IMR-90 (cell line): ENCODE data around the gene ASH1L. TPM values are rescaled to one million over a fixed set of nuclear protein-coding genes. Genes with fewer than 3 reads are reported as not detected.

Experiments used
- ATAC-seq: fragments of 200-7000 bp; cut with Tn5 transposase; 2 replicates; pipeline ENCODE4 v1.9.1; 2020; ENCODE audit warnings: low read depth, mild to moderate bottlenecking, moderate library complexity
- BruUV-seq: library from RNA; stranded (reverse); fragments of 400-500 nt; replicated peaks from 2 replicates; lab custom pipeline; 2021; lab: Mats Ljungman, UMichigan
- CTCF ChIA-PET: fragments of 300-600 bp; formaldehyde crosslinking; extraction: SDS; loops from one replicate; lab custom pipeline; 2021; ENCODE audit warnings: antibody characterized with exemption; lab: Yijun Ruan, JAX
- POLR2A ChIA-PET: fragments of 300-600 bp; sonication (Branson Sonifier 250); formaldehyde crosslinking; loops from one replicate; lab custom pipeline; 2022; ENCODE audit warnings: antibody characterized with exemption; ENCODE audit not compliant: unreplicated experiment; lab: Charles Lee
- DNase-seq: peaks from one replicate; pipeline ENCODE4 v3.0.0; 2013
- H2AFZ ChIP-seq: replicated peaks from 2 replicates; pipeline ENCODE3; 2013; ENCODE audit warnings: low read length, mild to moderate bottlenecking; ENCODE audit not compliant: poor library complexity
- H2AK5ac ChIP-seq: 2 replicates; pipeline ENCODE4 v1.6.1; 2013; ENCODE audit warnings: low read depth, low read length, inconsistent platforms
- H2AK9ac ChIP-seq: replicated peaks from 2 replicates; pipeline ENCODE3; 2013; ENCODE audit warnings: mild to moderate bottlenecking, low read depth, low read length, moderate library complexity; ENCODE audit not compliant: poor library complexity
- H2BK120ac ChIP-seq: 2 replicates; pipeline ENCODE4 v1.6.1; 2013; ENCODE audit warnings: low read depth, low read length, inconsistent platforms
- H2BK15ac ChIP-seq: 3 replicates; pipeline ENCODE4 v1.6.1; 2013; ENCODE audit warnings: low read depth, low read length, inconsistent platforms
- H2BK20ac ChIP-seq: 2 replicates; pipeline ENCODE4 v1.6.1; 2013; ENCODE audit warnings: low read depth, mild to moderate bottlenecking, inconsistent platforms, low read length, moderate library complexity
- H2BK5ac ChIP-seq: 2 replicates; pipeline ENCODE4 v1.6.1; 2013; ENCODE audit warnings: mild to moderate bottlenecking, low read depth, low read length, inconsistent platforms; ENCODE audit not compliant: poor library complexity, severe bottlenecking
- H3K14ac ChIP-seq: replicated peaks from 2 replicates; pipeline ENCODE4 v1.6.1; 2013; ENCODE audit warnings: low read depth, low read length, inconsistent platforms
- H3K18ac ChIP-seq: 2 replicates; pipeline ENCODE4 v1.6.1; 2013; ENCODE audit warnings: low read depth, low read length, control low read depth
- H3K23ac ChIP-seq: 2 replicates; pipeline ENCODE4 v1.6.1; 2013; ENCODE audit warnings: low read depth, low read length, inconsistent platforms
- H3K27ac ChIP-seq: 2 replicates; pipeline ENCODE4 v1.5.1; 2013; ENCODE audit warnings: mild to moderate bottlenecking, control low read depth, low read length; ENCODE audit not compliant: insufficient read depth
- H3K27me3 ChIP-seq: 2 replicates; pipeline ENCODE4 v1.6.1; 2013; ENCODE audit warnings: low read length; ENCODE audit not compliant: control insufficient read depth, insufficient read depth
- H3K36me3 ChIP-seq: 2 replicates; pipeline ENCODE4 v1.6.1; 2013; ENCODE audit warnings: low read length, mixed read lengths; ENCODE audit not compliant: control insufficient read depth, insufficient read depth
- H3K4ac ChIP-seq: 2 replicates; pipeline ENCODE4 v1.6.1; 2013; ENCODE audit warnings: low read depth, low read length, inconsistent platforms
- H3K4me1 ChIP-seq: 2 replicates; pipeline ENCODE4 v1.6.1; 2013; ENCODE audit warnings: low read length, mixed read lengths; ENCODE audit not compliant: control insufficient read depth, insufficient read depth
- H3K4me2 ChIP-seq: 2 replicates; pipeline ENCODE4 v1.6.1; 2013; ENCODE audit warnings: low read depth, mild to moderate bottlenecking, control low read depth, low read length, moderate library complexity
- H3K4me3 ChIP-seq: 2 replicates; pipeline ENCODE4 v1.5.1; 2013; ENCODE audit warnings: low read depth, mild to moderate bottlenecking, control low read depth, low read length, moderate library complexity; ENCODE audit not compliant: insufficient read depth
- H3K56ac ChIP-seq: 2 replicates; pipeline ENCODE4 v1.6.1; 2013; ENCODE audit warnings: low read length, inconsistent platforms; ENCODE audit not compliant: insufficient read depth; ENCODE audit errors: extremely low read depth
- H3K79me1 ChIP-seq, 2 experiments: 2 replicates each; pipeline ENCODE4 v1.6.1; 2013; ENCODE audit warnings: low read length in 2 of 2, inconsistent platforms in 1 of 2, low read depth in 1 of 2
- H3K9ac ChIP-seq: 2 replicates; pipeline ENCODE4 v1.6.1; 2013; ENCODE audit warnings: low read depth, low read length, control low read depth
- H3K9me1 ChIP-seq: 2 replicates; pipeline ENCODE4 v1.6.1; 2013; ENCODE audit warnings: low read length, inconsistent platforms; ENCODE audit not compliant: insufficient read depth
- H3K9me3 ChIP-seq: 2 replicates; pipeline ENCODE4 v1.6.1; 2013; ENCODE audit warnings: low read length; ENCODE audit not compliant: control insufficient read depth, insufficient read depth
- H4K20me1 ChIP-seq: 2 replicates; pipeline ENCODE4 v1.6.1; 2013; ENCODE audit warnings: low read length, inconsistent platforms; ENCODE audit not compliant: insufficient read depth
- H4K5ac ChIP-seq: 2 replicates; pipeline ENCODE4 v1.6.1; 2013; ENCODE audit warnings: mild to moderate bottlenecking, low read depth, low read length, control low read depth
- H4K8ac ChIP-seq, 2 experiments: 2 replicates each; pipeline ENCODE4 v1.6.1; 2013; ENCODE audit warnings: low read depth in 2 of 2, low read length in 2 of 2, control low read depth in 1 of 2, inconsistent platforms in 1 of 2
- H4K91ac ChIP-seq: 2 replicates; pipeline ENCODE4 v1.6.1; 2013; ENCODE audit warnings: low read depth, low read length, inconsistent platforms; ENCODE audit not compliant: insufficient read depth
- MAFK ChIP-seq: IDR thresholded peaks from 2 replicates; pipeline ENCODE4 v1.6.1; 2012; ENCODE audit warnings: low read depth, low read length, improper control_type of control experiment
- MAZ ChIP-seq: IDR thresholded peaks from 2 replicates; pipeline ENCODE4 v1.6.1; 2012; ENCODE audit warnings: low read depth, mild to moderate bottlenecking, low read length, improper control_type of control experiment, moderate library complexity, borderline replicate concordance
- NFE2L2 ChIP-seq: fragments of 150-350 bp; IDR thresholded peaks from 2 replicates; pipeline ENCODE4 v1.6.1; 2016; ENCODE audit warnings: low read depth, mild to moderate bottlenecking, low read length
- POLR2A ChIP-seq: IDR thresholded peaks from 2 replicates; pipeline ENCODE4 v1.6.1; 2012; ENCODE audit warnings: mild to moderate bottlenecking, low read depth, low read length
- RFX5 ChIP-seq: IDR thresholded peaks from 2 replicates; pipeline ENCODE4 v1.8.0; 2012; ENCODE audit warnings: low read depth, mild to moderate bottlenecking, low read length, moderate library complexity
- SMC3 ChIP-seq: fragments of 150-350 bp; IDR thresholded peaks from 2 replicates; pipeline ENCODE4 v1.6.1; 2016; ENCODE audit warnings: low read depth, mild to moderate bottlenecking, antibody characterized with exemption, low read length, moderate library complexity
- USF2 ChIP-seq: fragments of 150-350 bp; IDR thresholded peaks from 2 replicates; pipeline ENCODE4 v1.6.1; 2017; ENCODE audit warnings: mild to moderate bottlenecking, antibody characterized with exemption, low read length, low read depth
- WGBS, 2 experiments: methylation state at CpG; one replicate each; pipeline versions ENCODE4 v1.1.5 to v1.1.7; 2013; ENCODE audit warnings: missing lambda C conversion rate in 2 of 2; ENCODE audit not compliant: insufficient read length in 1 of 2; ENCODE audit errors: extremely low coverage in 2 of 2; 5-methylcytosine and 5-hydroxymethylcytosine counted together
- dilution Hi-C: fragments of 300-500 bp; cut with HindIII; formaldehyde crosslinking; loops from one replicate; pipeline ENCODE4 v1.14.3; 2018; ENCODE audit warnings: low sequenced_read_pairs; ENCODE audit not compliant: unreplicated experiment
- in situ Hi-C: fragments of 300-500 bp; cut with MboI; formaldehyde crosslinking; loops from 3 replicates; pipeline ENCODE4 v1.14.3; 2019; ENCODE audit warnings: low sequenced_read_pairs, inconsistent platforms, mixed read lengths
- intact Hi-C: fragments of 100-400 bp; cut with micrococcal nuclease; formaldehyde crosslinking; loops from 2 replicates; pipeline ENCODE4 v1.10.0; 2022
- polyA plus RNA-seq, 3 experiments: library from polyadenylated mRNA; depleted of rRNA; stranded (reverse); fragments of >200 nt; gene quantifications; 2 replicates each; pipeline ENCODE4 v1.2.3, GENCODE V29; 2012; ENCODE audit warnings: low replicate concordance in 1 of 3
- total RNA-seq: library from RNA; depleted of rRNA; stranded (reverse); fragments of >200 nt; gene quantifications from 2 replicates; pipeline ENCODE4 v1.2.3, GENCODE V29; 2012

Gene ASH1L
- total and polyA plus RNA-seq, 2 of the 4 experiments (the other 2 are of a cell fraction) = 13.7 to 18.5 TPM

- Histone ChIP-seq H3K18ac (peak within 1 kb of the TSS; percentile 31; the same call in 1 of the 2 replicates), H3K14ac (peak within 1 kb of the TSS; percentile 73), H2BK5ac (peak within 1 kb of the TSS; percentile 55), H3K23ac (peak within 1 kb of the TSS; percentile 89), H2BK120ac (no peak within 1 kb of the TSS), H3K4me2 (peak within 1 kb of the TSS; percentile 91), H2AK5ac (peak within 1 kb of the TSS; percentile 71), H4K91ac (peak within 1 kb of the TSS; percentile 48), H2AK9ac (peak within 1 kb of the TSS; percentile 96), H3K4me1 (peaks cover 16% of the 10 kb centered on the region; the same call in 1 of the 2 replicates), H3K4me3 (peak within 1 kb of the TSS; percentile 90), H4K5ac (peak within 1 kb of the TSS; percentile 21), H3K4ac (peak within 1 kb of the TSS; percentile 91), H3K9me1 (peaks cover 16% of the 10 kb centered on the region; the same call in 1 of the 2 replicates), H3K9ac (peak within 1 kb of the TSS; percentile 67), H3K36me3 (peaks cover 10% of the 10 kb centered on the region), H3K27me3 (no peaks in the 10 kb centered on the region), H3K56ac (no peak within 1 kb of the TSS), H3K9me3 (no peaks in the 10 kb centered on the region), H2BK20ac (no peak within 1 kb of the TSS), H3K27ac (peak within 1 kb of the TSS; percentile 72), H4K20me1 (peaks cover 14% of the 10 kb centered on the region), H4K8ac (peak within 1 kb of the TSS; percentile 33 to 81; a peak in 2 of 4 replicates), H3K79me1 (peaks cover 6 to 59% of the 10 kb centered on the region in 2 experiments), H2AFZ (peak within 1 kb of the TSS; percentile 90), H2BK15ac (no peak within 1 kb of the TSS)
- POLR2A ChIA-PET = interaction anchor here (0.6 kb wide), 1 partner anchor 21 kb away, joined by 12 read pairs; no protein-coding TSS in a partner anchor
- dilution Hi-C loops (no loop called here), intact Hi-C loops (loop anchor here (5.0 to 10.0 kb wide), 3 partner anchors 116 to 326 kb away; partner anchors contain the start of genes MTX1 and THBS3), in situ Hi-C loops (no loop called here)
- TF ChIP-seq MAZ (peak; percentile 90; the same call in 1 of the 2 replicates), MAFK (no peak), SMC3 (no peak), NFE2L2 (no peak), USF2 (no peak), POLR2A (no peak), RFX5 (no peak)
- DNase-seq (peak; percentile 49), ATAC-seq (peak; percentile 20)
- no TSS peak for BruUV-seq
- CTCF ChIA-PET = no interaction called here
- whole genome bisulfite sequencing, 2 experiments = 18% methylated on average over 3 of the region's 51 CpGs; no CpG with 5 or more reads in 1 of the 2 experiments
Observed at GRCh38 chr1:155320661-155321617, 241.7 kb downstream of the ASH1L start, which contains the start of gene RUSC1. TSS of gene RUSC1 (plus strand) at chr1:155320894. CDS start at chr1:155321774, 880 bp downstream.
